Activated CD4-positive, alpha-beta T cell treated with anti-CD3 and anti-CD28 coated beads, Interleukin-2, amount 50 U/mL, for 16 hours (primary cell): ENCODE data around the gene RPS6KA3.
"Not testable (repeated sequence)": the region's sequence is repeated elsewhere in the genome, so short reads cannot be mapped to it uniquely, and the experiment has no call there.

Experiments
- DNase-seq: peaks from one replicate; pipeline ENCODE4 v3.0.0-alpha.2; 2020

RPS6KA3 gene

DNA sequence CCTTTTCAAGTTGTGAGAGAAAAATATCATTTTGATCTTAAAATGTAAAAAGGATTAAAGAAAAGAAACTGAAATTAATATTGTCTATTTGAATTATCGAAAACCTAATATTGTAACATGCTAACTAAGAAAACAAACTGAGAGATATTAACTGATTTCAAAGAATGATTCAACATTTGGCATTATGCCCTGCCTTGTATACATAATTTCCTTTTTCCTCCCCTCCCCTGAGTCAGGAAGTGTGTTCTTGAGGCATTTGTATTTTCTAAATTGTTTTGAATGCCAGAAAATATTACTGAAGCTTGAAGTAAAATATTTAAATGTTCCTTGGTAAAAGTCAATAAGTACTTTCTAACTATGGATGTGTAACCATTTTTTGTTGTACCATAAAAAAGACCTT, 49.4 kb downstream of the RPS6KA3 start:
- no peak for DNase-seq

DNA sequence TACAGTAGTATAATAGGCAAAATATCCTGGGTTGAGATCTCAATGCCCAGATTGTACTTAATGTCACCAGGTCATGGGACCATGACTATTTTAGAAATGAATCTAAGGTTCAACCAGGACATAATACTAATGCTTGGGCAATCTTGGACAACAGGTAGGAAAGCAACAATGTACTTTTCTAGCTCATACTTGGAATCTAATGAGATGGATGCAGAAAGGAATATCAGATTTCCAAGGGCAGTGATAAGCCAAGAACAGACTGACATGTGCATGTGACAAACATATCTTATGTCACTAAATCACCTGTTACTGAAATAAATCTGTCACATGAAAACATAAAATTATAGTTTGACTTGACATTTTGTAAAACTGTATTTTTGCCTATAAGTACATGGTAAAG, 51.1 kb downstream of the RPS6KA3 start:
- DNase-seq: no peak

DNA sequence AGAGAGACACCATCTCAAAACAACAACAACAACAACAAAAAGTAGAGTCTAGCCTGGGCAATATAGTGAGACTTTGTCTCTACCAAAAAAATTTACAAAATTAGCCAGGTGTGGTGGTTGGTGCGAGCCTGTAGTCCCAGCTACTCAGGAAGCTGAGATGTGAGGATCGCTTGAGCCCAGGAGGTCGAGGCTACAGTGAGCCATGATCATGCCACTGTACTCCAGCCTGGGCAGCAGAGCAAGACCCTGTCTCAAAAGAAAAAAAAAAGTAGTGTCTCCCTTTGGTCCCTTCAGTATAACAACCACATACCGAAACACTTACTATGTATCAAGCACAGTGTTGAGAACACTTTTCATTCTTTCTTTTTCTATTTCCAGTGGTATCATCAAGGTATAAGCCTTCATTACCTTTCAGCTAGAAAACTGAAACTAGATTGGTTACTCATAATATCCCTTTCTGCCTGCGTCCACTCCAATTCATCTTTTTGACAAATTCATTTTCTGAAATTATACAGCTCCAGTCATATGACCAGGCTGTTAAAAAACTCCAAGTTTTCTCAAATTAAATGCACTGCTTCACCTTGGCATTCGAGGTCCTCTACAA, 54.1 kb downstream of the RPS6KA3 start:
- DNase-seq: peak; percentile 34

- no peak for DNase-seq
Observed at GRCh38 chrX:20211261-20211786, 55.4 kb downstream of the RPS6KA3 start.

DNA sequence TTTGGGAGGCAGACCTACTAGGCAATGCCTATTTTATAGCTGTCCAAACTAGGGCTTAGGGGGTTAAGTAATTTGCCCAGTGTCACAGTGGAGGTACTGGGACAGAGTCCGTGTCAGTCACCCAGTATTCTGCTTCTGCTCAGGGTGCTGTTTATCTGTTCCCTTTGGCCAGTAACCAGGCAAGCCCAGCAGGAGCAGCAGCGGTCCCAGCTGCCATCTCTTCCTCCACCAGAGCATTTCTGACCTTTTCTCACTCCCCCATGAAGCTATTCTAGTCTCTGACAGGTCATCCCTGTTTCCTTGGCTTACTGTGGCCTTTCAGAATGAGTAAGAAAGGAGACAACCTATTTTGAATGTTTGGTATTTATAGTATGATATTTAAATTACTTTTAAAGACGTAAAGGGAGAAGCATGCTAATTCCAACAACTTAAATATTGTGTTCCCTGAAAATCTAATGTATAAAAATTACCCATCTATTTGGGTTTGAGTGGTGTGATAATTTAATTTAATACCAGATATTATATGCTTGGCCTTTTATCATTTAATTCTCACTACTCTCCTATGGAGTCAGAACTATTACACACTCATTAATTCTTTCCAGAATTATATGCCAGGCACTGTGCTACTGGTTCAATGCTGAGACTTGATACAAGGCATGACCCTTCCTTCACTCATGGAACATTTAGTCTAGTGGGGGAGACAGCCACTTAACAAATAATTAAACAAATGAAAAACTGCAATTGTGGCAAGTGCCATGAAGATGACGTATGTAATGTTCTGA, 60.6 kb downstream of the RPS6KA3 start:
- peak; percentile 6 for DNase-seq

DNA sequence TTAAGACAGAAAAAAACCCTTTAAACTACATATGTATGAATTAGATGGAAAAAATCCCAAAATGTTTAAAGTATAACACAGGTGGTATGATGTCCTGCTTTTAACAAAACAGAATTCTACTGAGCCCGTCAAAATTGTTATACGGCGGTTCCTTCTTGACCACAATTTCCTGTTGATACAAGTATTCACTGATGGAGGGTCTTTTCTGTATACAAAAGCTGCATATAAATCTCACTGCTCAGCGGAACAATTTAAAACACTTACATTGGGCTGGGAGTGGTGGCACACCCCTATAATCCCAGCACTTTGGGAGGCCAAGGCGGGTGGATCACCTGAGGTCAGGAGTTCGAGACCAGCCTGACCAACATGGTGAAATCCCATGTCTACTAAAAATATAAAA, 62.4 kb downstream of the RPS6KA3 start:
- no peak for DNase-seq

- DNase-seq: no peak
Observed at GRCh38 chrX:20197641-20198210, 69.0 kb downstream of the RPS6KA3 start.

DNA sequence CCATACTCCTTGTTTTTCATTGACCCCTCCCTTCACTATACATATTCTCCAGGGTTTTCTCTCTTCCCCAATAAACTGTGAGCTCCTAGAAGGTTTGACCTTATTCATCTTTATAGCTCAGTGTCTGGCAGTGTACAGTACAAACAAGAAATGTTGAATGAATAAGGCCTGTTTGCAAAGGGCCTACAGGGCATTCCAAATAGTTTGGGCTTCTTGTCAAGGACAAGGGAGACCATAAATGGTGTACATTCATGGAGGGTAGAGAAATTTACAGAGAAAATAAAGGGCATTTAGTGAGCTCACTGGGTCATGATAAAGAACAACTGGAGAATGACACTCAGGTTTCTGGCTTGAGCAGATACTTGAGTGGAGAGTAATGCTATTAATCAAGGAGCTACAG, 77.5 kb downstream of the RPS6KA3 start:
- DNase-seq: no peak

DNA sequence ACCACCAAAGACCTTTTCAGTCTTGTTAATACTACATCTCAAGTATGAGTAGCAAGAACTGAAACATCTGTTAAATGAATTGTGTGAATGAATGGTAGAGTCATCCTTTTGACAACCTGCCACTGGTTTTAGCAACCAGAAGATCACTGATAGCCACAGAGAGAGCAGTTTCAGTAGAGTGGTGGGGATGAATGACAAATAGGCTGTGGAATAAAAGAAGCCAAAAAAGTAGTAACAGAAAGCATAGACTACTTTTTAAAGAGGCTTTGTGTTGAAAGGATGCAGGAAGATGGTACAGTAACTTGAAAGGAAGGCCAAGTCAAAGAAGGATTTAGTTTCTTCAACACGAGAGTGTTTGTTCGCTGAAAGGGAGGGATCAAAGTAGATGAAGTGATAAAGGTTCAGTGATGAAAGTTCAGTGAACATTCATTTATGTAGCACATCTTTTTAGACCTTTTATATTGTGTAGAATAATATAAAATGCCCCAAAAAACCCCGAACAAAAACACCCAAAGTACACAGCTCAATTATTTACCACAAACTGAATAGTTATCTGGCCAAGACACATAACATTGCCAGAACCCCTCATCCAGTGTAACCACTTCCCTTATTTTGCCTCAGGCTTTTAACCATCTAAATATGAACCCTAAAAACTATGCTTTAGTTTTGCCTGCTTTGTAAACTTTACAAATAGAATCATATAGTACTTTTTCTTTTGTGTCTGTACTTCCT, 84.9 kb downstream of the RPS6KA3 start:
- peak; percentile 43 for DNase-seq

DNA sequence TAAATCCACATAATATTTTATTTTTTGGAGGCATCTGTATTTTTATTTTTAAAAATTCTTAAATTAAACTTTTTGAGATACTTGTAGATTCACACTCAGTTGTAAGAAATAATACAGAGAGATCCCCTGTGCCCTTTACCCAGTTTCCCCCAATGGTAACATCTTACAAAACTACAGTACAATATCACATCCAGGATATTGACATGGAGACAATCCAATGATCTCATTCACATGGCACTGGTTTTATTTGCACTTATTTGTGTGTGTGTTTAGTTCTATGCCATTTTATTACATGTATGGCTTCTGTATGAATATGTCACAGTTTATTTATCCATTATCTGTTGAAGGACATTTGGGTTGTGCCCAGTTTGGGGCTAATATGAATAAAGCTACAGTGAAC, 89.6 kb downstream of the RPS6KA3 start:
- DNase-seq: no peak

DNA sequence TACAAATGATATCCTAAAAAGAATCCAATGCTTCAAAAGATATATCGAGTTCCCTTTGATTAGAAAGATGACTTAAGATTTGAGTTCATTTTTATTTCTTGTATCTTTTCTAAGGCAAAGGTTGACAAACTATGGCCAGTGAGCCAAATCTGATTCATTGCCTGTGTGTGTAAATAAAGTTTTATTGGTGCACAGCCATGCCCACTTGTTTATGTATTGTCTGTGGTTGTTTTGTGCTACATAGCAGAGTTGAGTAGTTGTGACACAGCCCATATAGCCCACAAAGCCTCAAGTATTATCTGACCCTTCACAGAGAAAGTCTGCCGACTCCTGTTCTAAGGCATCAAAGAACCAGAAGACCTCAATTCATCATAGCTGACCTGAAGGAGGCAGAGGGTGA, 92.9 kb downstream of the RPS6KA3 start:
- no peak for DNase-seq

DNA sequence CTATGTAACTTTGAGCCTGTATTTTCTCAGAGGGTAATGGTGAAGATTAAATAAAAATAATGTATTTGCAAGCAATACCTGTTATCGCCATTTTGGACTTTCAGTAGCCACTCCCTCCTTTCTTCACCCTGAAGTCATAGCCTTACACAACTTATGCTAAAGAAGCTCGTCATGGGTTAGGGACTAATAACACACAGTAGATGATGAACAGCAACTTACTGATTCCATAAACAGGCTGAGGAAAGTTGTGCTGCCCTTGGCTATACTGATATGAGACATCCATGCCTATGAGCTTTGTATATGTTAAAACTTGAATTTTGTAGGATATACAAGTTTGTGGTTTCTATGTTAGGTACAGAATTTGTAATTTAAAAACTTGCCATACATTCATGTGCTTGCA, 93.4 kb downstream of the RPS6KA3 start:
- DNase-seq: no peak

DNA sequence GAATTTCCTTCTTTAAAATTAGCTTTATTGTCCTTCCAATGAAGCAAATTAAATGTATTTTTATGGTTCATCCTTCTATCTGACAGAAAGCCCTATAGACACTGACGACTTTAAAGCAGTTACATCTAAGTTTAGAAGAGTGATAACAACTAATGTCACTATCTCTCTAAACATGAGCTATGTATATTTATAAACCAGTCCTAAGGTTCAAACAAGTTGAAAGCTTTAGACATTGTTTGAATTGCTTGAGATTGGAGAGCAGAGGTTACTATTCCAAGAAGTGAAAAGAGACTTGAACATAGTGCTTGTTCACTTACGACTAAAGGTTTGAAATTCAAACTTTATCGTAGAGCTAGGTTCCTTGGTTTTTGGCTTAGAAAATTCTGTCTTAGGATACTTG, 94.8 kb downstream of the RPS6KA3 start:
- DNase-seq: no peak

- DNase-seq: not testable (repeated sequence)
Observed at GRCh38 chrX:20162516-20162915, 104.2 kb downstream of the RPS6KA3 start.

GRCh38 chrX:20159797-20160385, 106.8 kb downstream of the RPS6KA3 start:
- DNase-seq: no peak

- no peak for DNase-seq
Observed at GRCh38 chrX:20151689-20152088, 115.0 kb downstream of the RPS6KA3 start.

DNA sequence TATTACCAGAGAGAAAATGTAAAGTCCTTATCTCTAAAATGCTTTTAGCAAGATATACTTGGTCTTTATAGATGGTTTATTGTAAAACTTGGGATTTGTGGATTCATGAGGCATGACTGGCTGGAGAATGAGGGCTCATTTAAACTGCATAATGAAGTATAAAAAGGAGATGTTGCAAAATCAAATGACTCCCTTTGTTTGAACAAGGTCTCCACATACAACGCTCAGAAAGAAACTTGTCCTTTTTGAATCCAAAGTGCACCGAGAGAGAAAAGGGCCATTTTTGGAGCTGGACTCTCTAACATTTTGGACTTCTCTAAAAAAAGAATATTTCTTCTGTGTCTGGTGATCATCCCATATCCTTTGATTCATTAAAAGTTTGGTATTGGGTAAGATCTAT, 117.4 kb downstream of the RPS6KA3 start:
- DNase-seq: no peak

DNA sequence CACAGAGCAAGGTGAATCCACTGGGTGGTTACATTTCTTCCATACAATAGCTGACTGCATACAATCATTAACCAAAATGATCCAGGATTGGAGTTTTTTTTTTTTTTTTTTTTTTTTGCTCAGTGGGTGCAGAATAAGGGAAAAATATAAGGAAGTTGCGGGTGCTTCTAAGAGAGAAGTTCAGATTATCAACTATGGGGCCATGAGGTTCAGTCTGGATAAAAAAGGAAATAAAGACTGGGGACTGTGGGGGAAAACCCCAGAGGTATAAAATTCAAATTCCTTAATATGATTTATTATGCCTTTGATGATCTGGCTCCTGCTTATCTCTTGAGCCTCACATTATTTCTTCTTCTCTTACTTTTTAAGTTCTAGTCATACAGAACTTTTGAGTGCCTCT, 119.1 kb downstream of the RPS6KA3 start:
- no peak for DNase-seq

- DNase-seq: no peak
Observed at GRCh38 chrX:20144491-20144890, 122.2 kb downstream of the RPS6KA3 start.

- DNase-seq: no peak
Observed at GRCh38 chrX:20143561-20143960, 123.1 kb downstream of the RPS6KA3 start.

DNA sequence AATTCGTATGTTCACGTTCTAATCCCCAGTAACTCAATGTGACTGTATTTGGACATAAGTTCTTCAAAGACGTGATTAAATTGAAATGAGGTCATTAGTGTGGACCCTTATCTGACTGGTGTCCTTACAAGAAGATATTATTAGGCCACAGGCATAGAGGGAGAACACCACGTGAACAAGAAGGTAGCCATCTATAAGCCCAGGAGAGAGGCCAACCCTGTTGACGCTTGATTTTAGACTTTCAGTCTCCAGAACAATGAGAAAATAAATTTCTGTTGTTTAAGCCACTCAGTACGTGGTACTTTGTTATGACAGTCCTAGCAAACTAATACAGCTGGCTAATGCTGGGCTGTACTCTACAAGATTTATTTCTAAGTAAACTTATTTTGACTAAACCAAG, 123.6 kb downstream of the RPS6KA3 start:
- DNase-seq: no peak

GRCh38 chrX:20141281-20142220, 125.2 kb downstream of the RPS6KA3 start, which contains the start of gene EIF1AX:
EIF1AX (minus strand) TSS chrX:20141838; CDS start chrX:20141640, 198 bp downstream.
- peak; percentile 100 for DNase-seq
